GM12878 (cell line): ENCODE data around the gene GNAL. TPM values are rescaled to one million over a fixed set of nuclear protein-coding genes. Genes with fewer than 3 reads are reported as not detected.

ENCODE experiments used
- ATAC-seq: fragments of 200-7000 bp; cut with Tn5 transposase; 3 replicates; pipeline ENCODE4 v1.9.1; 2020; ENCODE audit warnings: mild to moderate bottlenecking, moderate library complexity
- BruUV-seq: library from RNA; stranded (reverse); fragments of 400-500 nt; replicated peaks from 2 replicates; lab custom pipeline; 2021; lab: Mats Ljungman, UMichigan
- CTCF ChIA-PET: fragments of 300-600 bp; sonication (Branson Sonifier 250); formaldehyde crosslinking; extraction: SDS; loops from one replicate; lab custom pipeline; 2021; ENCODE audit warnings: inconsistent platforms; lab: Yijun Ruan, JAX
- POLR2A ChIA-PET: fragments of 350-600 bp; formaldehyde crosslinking; extraction: SDS; loops from one replicate; lab custom pipeline; 2021; ENCODE audit warnings: inconsistent platforms; lab: Charles Lee
- RAD21 ChIA-PET: fragments of 300-600 bp; sonication (Branson Sonifier 250); formaldehyde crosslinking; loops from one replicate; lab custom pipeline; 2023; ENCODE audit warnings: antibody characterized with exemption; ENCODE audit not compliant: unreplicated experiment; lab: Charles Lee
- SMC1A ChIA-PET: fragments of 300-600 bp; sonication (Branson Sonifier 250); formaldehyde crosslinking; loops from one replicate; lab custom pipeline; 2023; ENCODE audit not compliant: unreplicated experiment, uncharacterized antibody; lab: Charles Lee
- DNase-seq: peaks from one replicate; pipeline ENCODE4 v3.0.0-alpha.2; 2011; ENCODE audit warnings: low read depth, low spot score
- FAIRE-seq: peaks from 3 replicates; lab custom pipeline; 2011; peaks lifted over from hg19 to GRCh38; lab: Jason Lieb, UNC
- H2AFZ ChIP-seq: 2 replicates; pipeline ENCODE4 v1.6.0; 2011; ENCODE audit warnings: low read depth, low read length, control low read depth; ENCODE audit not compliant: control insufficient read depth
- H3K27ac ChIP-seq: 2 replicates; pipeline ENCODE4 v1.5.1; 2011; ENCODE audit warnings: control low read depth; ENCODE audit not compliant: control insufficient read depth, insufficient read depth
- H3K27me3 ChIP-seq, 2 experiments: replicated peaks in 1 of 2; 2 replicates each; pipeline versions ENCODE4 v1.6.0 to v1.6.1; 2011; ENCODE audit warnings: low read length in 1 of 2; ENCODE audit not compliant: control insufficient read depth in 2 of 2, insufficient read depth in 2 of 2
- H3K36me3 ChIP-seq, 2 experiments: 2 replicates each; pipeline ENCODE4 v1.5.1; 2011; ENCODE audit warnings: low read length in 1 of 2; ENCODE audit not compliant: control insufficient read depth in 2 of 2, insufficient read depth in 2 of 2
- H3K4me1 ChIP-seq: 2 replicates; pipeline ENCODE4 v1.6.1; 2011; ENCODE audit warnings: mild to moderate bottlenecking, low read length, moderate library complexity, mixed read lengths; ENCODE audit not compliant: control insufficient read depth, insufficient read depth
- H3K4me2 ChIP-seq: 2 replicates; pipeline ENCODE4 v1.6.0; 2011; ENCODE audit warnings: control low read depth; ENCODE audit not compliant: control insufficient read depth, insufficient read depth
- H3K4me3 ChIP-seq: fragments of 200-600 bp; sonication (generic); 2 replicates; pipeline ENCODE4 v1.5.1; 2016
- H3K79me2 ChIP-seq: 2 replicates; pipeline ENCODE4 v1.6.0; 2011; ENCODE audit warnings: low read length; ENCODE audit not compliant: control insufficient read depth, insufficient read depth
- H3K9ac ChIP-seq: 2 replicates; pipeline ENCODE4 v1.8.0; 2011; ENCODE audit warnings: low read length, control low read depth, mixed read lengths; ENCODE audit not compliant: control insufficient read depth, insufficient read depth
- H3K9me3 ChIP-seq: replicated peaks from 3 replicates; pipeline ENCODE4 v1.5.1; 2011; ENCODE audit warnings: mild to moderate bottlenecking, low read length; ENCODE audit not compliant: control insufficient read depth, insufficient read depth
- H4K20me1 ChIP-seq: 2 replicates; pipeline ENCODE4 v1.6.0; 2011; ENCODE audit not compliant: control insufficient read depth, insufficient read depth
- ATF7 ChIP-seq: fragments of 450-650 bp; IDR thresholded peaks from 2 replicates; pipeline ENCODE4 v1.6.1; 2016; ENCODE audit warnings: low read depth, mild to moderate bottlenecking
- BMI1 ChIP-seq: fragments of 450-650 bp; IDR thresholded peaks from 2 replicates; pipeline ENCODE4 v1.6.1; 2016; ENCODE audit warnings: mild to moderate bottlenecking, moderate library complexity, borderline replicate concordance
- DPF2 ChIP-seq: fragments of 450-650 bp; IDR thresholded peaks from 2 replicates; pipeline ENCODE4 v1.6.1; 2017; ENCODE audit warnings: mild to moderate bottlenecking
- EP300 ChIP-seq, 2 experiments: fragments of 150-350 bp in 1 of 2; IDR thresholded peaks; 2 replicates each; pipeline ENCODE4 v1.6.1; 2011 to 2012; ENCODE audit warnings: low read depth in 2 of 2, low read length in 2 of 2, borderline replicate concordance in 1 of 2, improper control_type of control experiment in 1 of 2, inconsistent platforms in 1 of 2; ENCODE audit not compliant: control insufficient read depth in 1 of 2
- IKZF1 ChIP-seq: fragments of 450-650 bp; conservative IDR thresholded peaks from 2 replicates; pipeline ENCODE4 v1.6.1; 2017; ENCODE audit warnings: antibody characterized with exemption, mild to moderate bottlenecking
- IKZF2 ChIP-seq, 2 experiments: fragments of 450-650 bp; IDR thresholded peaks; 2 replicates each; pipeline ENCODE4 v1.6.1; 2017; ENCODE audit warnings: mild to moderate bottlenecking in 2 of 2, moderate library complexity in 2 of 2
- IRF4 ChIP-seq: IDR thresholded peaks from 2 replicates; pipeline ENCODE4 v1.6.1; 2011; ENCODE audit warnings: low read depth, low read length
- JUNB ChIP-seq: IDR thresholded peaks from 2 replicates; pipeline ENCODE4 v1.6.1; 2016; ENCODE audit warnings: antibody characterized with exemption, mild to moderate bottlenecking
- MEF2B ChIP-seq: fragments of 450-650 bp; IDR thresholded peaks from 2 replicates; pipeline ENCODE4 v1.6.1; 2018; ENCODE audit warnings: mild to moderate bottlenecking, moderate library complexity; ENCODE audit not compliant: partially characterized antibody, poor library complexity, severe bottlenecking
- MTA2 ChIP-seq: fragments of 450-650 bp; IDR thresholded peaks from 2 replicates; pipeline ENCODE4 v1.6.1; 2016; ENCODE audit warnings: low read depth, mild to moderate bottlenecking, moderate library complexity
- NFIC ChIP-seq: IDR thresholded peaks from 2 replicates; pipeline ENCODE4 v1.6.1; 2012; ENCODE audit warnings: low read depth, mild to moderate bottlenecking, inconsistent platforms, low read length, moderate library complexity
- PML ChIP-seq: IDR thresholded peaks from 2 replicates; pipeline ENCODE4 v1.6.1; 2012; ENCODE audit warnings: low read length, inconsistent platforms
- TAF1 ChIP-seq: IDR thresholded peaks from 2 replicates; pipeline ENCODE4 v1.6.1; 2011; ENCODE audit warnings: mild to moderate bottlenecking, low read depth, low read length, borderline replicate concordance
- WGBS: methylation state at CpG from one replicate; pipeline ENCODE4 v1.1.6; 2016; ENCODE audit warnings: low lambda C conversion rate; ENCODE audit not compliant: insufficient replicate concordance, insufficient coverage; ENCODE audit errors: missing lambda C conversion rate; 5-methylcytosine and 5-hydroxymethylcytosine counted together
- in situ Hi-C: fragments of 300-500 bp; cut with MboI; formaldehyde crosslinking; loops from 9 replicates; pipeline ENCODE4 v1.14.3; 2018; ENCODE audit warnings: mixed read lengths
- intact Hi-C: fragments of 100-400 bp; cut with micrococcal nuclease; formaldehyde crosslinking; loops from one replicate; pipeline ENCODE4 v1.14.2; 2022; ENCODE audit not compliant: unreplicated experiment
- polyA plus RNA-seq, 11 experiments: library from polyadenylated mRNA; depleted of rRNA in 4 of 11; unstranded in 6 of 11; stranded (reverse) in 5 of 11; fragments of >200 nt; fragmentation: Nextera tagmentation in 4 of 11; fragmentation: Illumina TruSeq in 1 of 11; extraction: Ambion mirVana in 4 of 11; extraction: Trizol in 1 of 11; gene quantifications; 1 replicate in 1 of 11; 2 replicates in 10 of 11; pipeline versions ENCODE4 v1.2.1 to v1.2.3, GENCODE V29; 2011 to 2016; ENCODE audit warnings: inconsistent platforms in 2 of 11, missing spikeins in 2 of 11, low read depth in 1 of 11
- total RNA-seq, 4 experiments: library from RNA; depleted of rRNA in 3 of 4; stranded (reverse); fragments of >200 nt in 3 of 4; fragmentation: Illumina TruSeq in 1 of 4; extraction: Trizol in 1 of 4; gene quantifications; 2 replicates each; pipeline versions ENCODE4 v1.2.1 to v1.2.3, GENCODE V29; 2013 to 2021
- TF ChIP-seq, protein P1 (sequence below): IDR thresholded peaks from 2 replicates; pipeline ENCODE4 v1.6.1; 2012; ENCODE audit warnings: low read depth, low read length, improper control_type of control experiment

Gene GNAL
- total and polyA plus RNA-seq, 10 of the 15 experiments (the other 5 are each of a cell fraction or from before 2014, with no cell fraction given) = 0.02 to 0.39 (median 0.05) TPM; not detected in 5

DNA sequence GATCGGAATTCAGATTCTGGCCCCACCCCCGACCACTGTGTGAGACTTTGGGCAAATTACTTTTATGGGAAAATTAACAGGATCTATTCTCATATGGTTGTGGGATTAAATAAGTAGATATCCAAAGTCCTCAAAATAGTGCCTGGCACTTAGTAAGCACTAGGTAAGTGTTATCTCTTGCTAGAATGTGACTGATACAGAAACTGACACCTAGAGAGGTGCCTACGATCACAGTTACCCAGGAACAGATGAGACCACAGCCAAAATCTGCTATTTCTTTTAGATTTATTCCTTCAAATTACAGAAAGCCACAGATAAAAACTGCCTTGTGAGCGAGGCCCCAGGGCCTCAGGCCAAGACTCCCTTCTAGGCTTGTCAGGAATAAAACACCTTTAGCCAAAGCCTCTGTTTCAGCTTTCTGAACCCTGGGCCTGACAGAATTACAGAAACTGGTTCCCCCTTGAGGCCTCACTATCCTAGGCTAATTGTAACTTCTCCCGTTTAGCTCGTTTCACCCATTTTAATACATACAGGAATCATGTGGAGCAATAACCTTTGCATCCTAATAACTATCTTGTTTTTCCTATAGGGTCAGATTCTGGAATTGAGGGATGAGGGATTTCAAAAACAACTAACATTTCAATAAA, 139.8 kb downstream of the GNAL start:
- Histone ChIP-seq H3K79me2 (no peaks in the 10 kb centered on the region), H2AFZ (peak overlapping the region; percentile 4; the same call in 1 of the 2 replicates), H3K27ac (no peak overlapping the region), H3K4me2 (no peak overlapping the region), H3K4me3 (no peak overlapping the region), H3K9ac (no peak overlapping the region), H3K4me1 (no peaks in the 10 kb centered on the region), H3K27me3 (no peaks in the 10 kb centered on the region), H4K20me1 (no peaks in the 10 kb centered on the region), H3K36me3 (no peaks in the 10 kb centered on the region), H3K9me3 (no peaks in the 10 kb centered on the region)
- SMC1A ChIA-PET = interaction anchor here (0.9 to 1.6 kb wide), 3 partner anchors 9 to 19 kb away, joined by 3 to 4 read pairs (median 4); no protein-coding TSS in a partner anchor
- CTCF ChIA-PET = interaction anchor here (0.6 to 1.2 kb wide), 5 partner anchors 10 to 109 kb away, joined by 3 read pairs; no protein-coding TSS in a partner anchor
- BruUV-seq = no TSS peak
- FAIRE-seq = no peak
- TF ChIP-seq NFIC (no peak), EP300 (IDR thresholded peaks at IDR 0.05; ENCODE audit: borderline replicate concordance in 1 of 2, control insufficient read depth in 1 of 2, low read depth in 2 of 2, low read length in 2 of 2) (0 out of 4 replicates have a peak, but pooled peaks of 1 of the 2 experiments have one; percentile 22), JUNB (no peak), ATF7 (0 out of 2 replicates have a peak, but pooled peaks have one; percentile 30), IKZF2 (IDR thresholded peaks at IDR 0.05) (peak; percentile 46 to 65; a peak in 2 of 4 replicates), PML (no peak), TAF1 (no peak), BMI1 (0 out of 2 replicates have a peak, but pooled peaks have one; percentile 17), MTA2 (peak; percentile 70), MEF2B (peak; percentile 28), IKZF1 (peak; percentile 52), IRF4 (no peak), DPF2 (peak; percentile 68; the same call in 1 of the 2 replicates)
- TF ChIP-seq, protein P1, sequence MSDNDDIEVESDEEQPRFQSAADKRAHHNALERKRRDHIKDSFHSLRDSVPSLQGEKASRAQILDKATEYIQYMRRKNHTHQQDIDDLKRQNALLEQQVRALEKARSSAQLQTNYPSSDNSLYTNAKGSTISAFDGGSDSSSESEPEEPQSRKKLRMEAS = no peak
- intact Hi-C loops (no loop called here), in situ Hi-C loops (no loop called here)
- POLR2A ChIA-PET = no interaction called here
- no peak for DNase-seq
- RAD21 ChIA-PET = interaction anchor here (0.6 to 1.0 kb wide), 3 partner anchors 47 to 109 kb away, joined by 3 read pairs; no protein-coding TSS in a partner anchor
- 9% methylated on average over 6 of the region's 6 CpGs for WGBS
- ATAC-seq = peak; percentile 88
